RWPE2 (cell line): ENCODE measurements around the gene KAT6B.

Source experiments
- ATAC-seq: fragments of 200-7000 bp; cut with Tn5 transposase; 3 replicates; pipeline ENCODE4 v1.9.1; 2021; ENCODE audit warnings: low read depth
- DNase-seq: peaks from one replicate; pipeline ENCODE4 v3.0.0-alpha.2; 2020; ENCODE audit warnings: low spot score
- H3K27ac ChIP-seq: fragments of 450-650 bp; 2 replicates; pipeline ENCODE4 v1.5.1; 2017; ENCODE audit warnings: mild to moderate bottlenecking; ENCODE audit not compliant: poor library complexity, severe bottlenecking
- H3K27me3 ChIP-seq: fragments of 250-450 bp; sonication (Bioruptor Pico); 2 replicates; pipeline ENCODE4 v1.5.1; 2021; ENCODE audit warnings: mild to moderate bottlenecking, moderate library complexity; ENCODE audit not compliant: insufficient read depth, poor library complexity, severe bottlenecking
- H3K36me3 ChIP-seq: fragments of 250-450 bp; sonication (Bioruptor Pico); 2 replicates; pipeline ENCODE4 v1.5.1; 2020; ENCODE audit warnings: low read depth, mild to moderate bottlenecking, moderate library complexity
- H3K4me1 ChIP-seq: fragments of 250-450 bp; sonication (Bioruptor Pico); 2 replicates; pipeline ENCODE4 v1.5.1; 2021; ENCODE audit warnings: mild to moderate bottlenecking, moderate library complexity; ENCODE audit not compliant: insufficient read depth, poor library complexity, severe bottlenecking
- H3K4me3 ChIP-seq: fragments of 250-450 bp; sonication (Bioruptor Pico); 2 replicates; pipeline ENCODE4 v1.5.1; 2021; ENCODE audit warnings: mild to moderate bottlenecking, moderate library complexity; ENCODE audit not compliant: severe bottlenecking
- H3K9me3 ChIP-seq: fragments of 250-450 bp; sonication (Bioruptor Pico); 2 replicates; pipeline ENCODE4 v1.5.1; 2021; ENCODE audit warnings: mild to moderate bottlenecking, moderate library complexity; ENCODE audit not compliant: severe bottlenecking
- CTCF ChIP-seq: fragments of 450-650 bp; IDR thresholded peaks from one replicate; pipeline ENCODE4 v1.5.1; 2017; ENCODE audit warnings: mild to moderate bottlenecking, moderate library complexity; ENCODE audit not compliant: poor library complexity, severe bottlenecking

The KAT6B gene

GRCh38 chr10:75072727-75073126, 246.3 kb downstream of the KAT6B start:
- no peaks in the 10 kb centered on the region for H3K9me3 ChIP-seq
- TF ChIP-seq CTCF, result no peak
- H3K4me3 ChIP-seq, result no peak overlapping the region

GRCh38 chr10:75073442-75073841, 247.0 kb downstream of the KAT6B start:
- TF ChIP-seq CTCF, result no peak
- ATAC-seq, result no peak
- Histone ChIP-seq H3K27ac (no peak overlapping the region), H3K36me3 (no peaks in the 10 kb centered on the region), H3K27me3 (no peaks in the 10 kb centered on the region), H3K4me3 (no peak overlapping the region), H3K4me1 (no peaks in the 10 kb centered on the region), H3K9me3 (no peaks in the 10 kb centered on the region)
- DNase-seq, result no peak

More at GRCh38 chr10:75072727-75073126, 246.3 kb downstream of the KAT6B start:
- ATAC-seq, result no peak
- H3K36me3 ChIP-seq, result no peaks in the 10 kb centered on the region
- no peak overlapping the region for H3K27ac ChIP-seq
- no peaks in the 10 kb centered on the region for H3K27me3 ChIP-seq
- H3K4me1 ChIP-seq, result no peaks in the 10 kb centered on the region
- no peak for DNase-seq

- Histone ChIP-seq H3K36me3 (no peaks in the 10 kb centered on the region), H3K27ac (no peak overlapping the region), H3K9me3 (no peaks in the 10 kb centered on the region), H3K27me3 (no peaks in the 10 kb centered on the region), H3K4me3 (no peak overlapping the region), H3K4me1 (no peaks in the 10 kb centered on the region)
- DNase-seq (no peak), ATAC-seq (no peak)
- TF ChIP-seq CTCF, result no peak
Observed at GRCh38 chr10:75074711-75075445, 248.5 kb downstream of the KAT6B start.

GRCh38 chr10:75076348-75076747, 249.9 kb downstream of the KAT6B start:
- no peak for TF ChIP-seq CTCF
- H3K27ac ChIP-seq, result no peak overlapping the region
- H3K36me3 ChIP-seq, result no peaks in the 10 kb centered on the region
- no peaks in the 10 kb centered on the region for H3K4me1 ChIP-seq
- H3K27me3 ChIP-seq, result no peaks in the 10 kb centered on the region
- no peaks in the 10 kb centered on the region for H3K9me3 ChIP-seq
- H3K4me3 ChIP-seq, result no peak overlapping the region
- no peak for DNase-seq
- no peak for ATAC-seq

GRCh38 chr10:75079436-75080083, 253.2 kb downstream of the KAT6B start:
- ATAC-seq (no peak), DNase-seq (no peak)
- Histone ChIP-seq H3K27ac (no peak overlapping the region), H3K4me3 (no peak overlapping the region), H3K4me1 (no peaks in the 10 kb centered on the region), H3K27me3 (no peaks in the 10 kb centered on the region), H3K36me3 (no peaks in the 10 kb centered on the region), H3K9me3 (no peaks in the 10 kb centered on the region)
- no peak for TF ChIP-seq CTCF
